Prostate gland (tissue), 2 donors: ENCODE results near the gene SNX9.

Source experiments
- CTCF ChIP-seq, 4 experiments: fragments of 200-600 bp in 2 of 4; fragments of 450-650 bp in 2 of 4; sonication (generic) in 2 of 4; IDR thresholded peaks; 1 replicate in 3 of 4; 2 replicates in 1 of 4; pipeline ENCODE4 v1.5.1; 2016 to 2019; ENCODE audit warnings: antibody characterized with exemption in 4 of 4, mild to moderate bottlenecking in 2 of 4, moderate library complexity in 2 of 4
- POLR2A ChIP-seq: fragments of 450-650 bp; IDR thresholded peaks from one replicate; pipeline ENCODE4 v1.6.1; 2016; ENCODE audit warnings: antibody characterized with exemption, mild to moderate bottlenecking
- POLR2AphosphoS5 ChIP-seq: sonication (generic); formaldehyde crosslinking; IDR thresholded peaks from one replicate; pipeline ENCODE4 v1.6.1; 2017; ENCODE audit warnings: antibody characterized with exemption

DNA sequence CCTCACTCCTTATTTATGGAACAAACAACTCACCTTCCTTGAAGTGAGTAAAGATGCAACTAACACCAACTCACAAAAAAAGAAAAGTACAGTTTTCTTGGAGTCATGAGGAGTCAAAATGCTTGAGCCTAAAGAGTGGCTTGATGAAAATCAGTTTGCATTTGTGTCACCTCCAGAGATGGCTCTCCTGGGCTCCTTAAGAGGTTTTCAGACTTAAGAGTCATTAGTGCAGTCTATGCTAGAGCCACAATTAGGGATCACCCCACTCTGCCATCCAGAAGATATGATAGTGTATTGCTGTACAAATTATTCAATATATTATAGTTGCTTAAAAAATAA lies 11.9 kb upstream of the SNX9 start:
- TF ChIP-seq CTCF (IDR thresholded peaks at IDR 0.05): no peak
- no peak for TF ChIP-seq POLR2AphosphoS5
- TF ChIP-seq POLR2A: no peak
